DMS53 (cell line): Measurements from ENCODE around the gene ZMYM4.
"Not testable (repeated sequence)": the region's sequence is repeated elsewhere in the genome, so short reads cannot be mapped to it uniquely, and the experiment has no call there.

Source experiments
- DNase-seq: peaks from one replicate; lab custom pipeline; 2025; lab: John Stamatoyannopoulos, UW

ZMYM4 gene

GRCh38 chr1:35326246-35326866 lies 57.8 kb downstream of the ZMYM4 start:
- DNase-seq: peak; percentile 61

GRCh38 chr1:35331618-35332017 lies 63.1 kb downstream of the ZMYM4 start:
- DNase-seq: not testable (repeated sequence)

GRCh38 chr1:35334485-35334884 lies 66.0 kb downstream of the ZMYM4 start:
- no peak for DNase-seq

GRCh38 chr1:35340519-35340918 lies 72.0 kb downstream of the ZMYM4 start:
- DNase-seq: no peak

- DNase-seq: no peak
Observed at GRCh38 chr1:35345439-35345981, 77.0 kb downstream of the ZMYM4 start.

- no peak for DNase-seq
Observed at GRCh38 chr1:35350872-35351271, 82.4 kb downstream of the ZMYM4 start.

GRCh38 chr1:35359995-35360394 lies 91.5 kb downstream of the ZMYM4 start:
- no peak for DNase-seq

- DNase-seq: no peak
Observed at GRCh38 chr1:35361638-35362037, 93.1 kb downstream of the ZMYM4 start.

- no peak for DNase-seq
Observed at GRCh38 chr1:35364741-35365140, 96.2 kb downstream of the ZMYM4 start.

- DNase-seq: no peak
Observed at GRCh38 chr1:35367914-35368313, 99.4 kb downstream of the ZMYM4 start.

GRCh38 chr1:35369922-35370671 lies 101.6 kb downstream of the ZMYM4 start:
- peak; percentile 19 for DNase-seq

GRCh38 chr1:35371506-35371905 lies 103.0 kb downstream of the ZMYM4 start:
- DNase-seq: no peak

- DNase-seq: no peak
Observed at GRCh38 chr1:35377555-35377954, 109.0 kb downstream of the ZMYM4 start.

GRCh38 chr1:35379317-35380000 lies 111.0 kb downstream of the ZMYM4 start:
- no peak for DNase-seq

- not testable (repeated sequence) for DNase-seq
Observed at GRCh38 chr1:35380111-35380510, 111.6 kb downstream of the ZMYM4 start.

GRCh38 chr1:35382107-35382506 lies 113.6 kb downstream of the ZMYM4 start:
- no peak for DNase-seq

- no peak for DNase-seq
Observed at GRCh38 chr1:35386290-35386689, 117.8 kb downstream of the ZMYM4 start.

GRCh38 chr1:35386959-35387358 lies 118.5 kb downstream of the ZMYM4 start:
- DNase-seq: no peak

GRCh38 chr1:35390600-35391494 lies 122.3 kb downstream of the ZMYM4 start:
- DNase-seq: no peak

GRCh38 chr1:35394386-35394785 lies 125.9 kb downstream of the ZMYM4 start:
- DNase-seq: no peak

GRCh38 chr1:35398739-35399138 lies 130.2 kb downstream of the ZMYM4 start:
- DNase-seq: no peak

GRCh38 chr1:35401049-35401448 lies 132.5 kb downstream of the ZMYM4 start:
- no peak for DNase-seq
